HG03469 (cell line): ENCODE measurements around the gene GULP1.
"Not testable (repeated sequence)": the region's sequence is repeated elsewhere in the genome, so short reads cannot be mapped to it uniquely, and the experiment has no call there.

ENCODE experiments used
- ATAC-seq: cut with Tn5 transposase; IDR thresholded peaks from one replicate; pipeline ENCODE4 v1.9.1; 2021; ENCODE audit warnings: mild to moderate bottlenecking, moderate library complexity, moderate number of reproducible peaks; ENCODE audit not compliant: unreplicated experiment

GULP1 gene

DNA sequence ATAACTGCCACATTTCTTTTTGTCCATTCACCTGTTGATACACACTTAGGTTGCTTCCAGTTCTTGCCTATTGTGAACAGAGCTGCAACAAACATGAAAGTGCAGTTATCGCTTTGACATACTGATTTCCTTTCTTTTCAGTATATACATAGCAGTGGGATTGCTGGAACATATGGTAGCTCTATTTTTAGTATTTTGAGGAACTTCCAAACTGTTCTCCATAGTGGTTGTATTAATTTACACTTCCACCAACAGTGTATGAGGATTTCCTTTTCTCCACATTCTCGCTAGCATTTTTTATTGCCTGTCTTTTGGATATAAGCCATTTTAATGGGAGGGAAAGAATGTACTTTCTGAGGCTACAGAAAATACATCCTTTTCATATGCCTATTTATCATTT is 167.4 kb downstream of the GULP1 start:
- ATAC-seq = no peak

DNA sequence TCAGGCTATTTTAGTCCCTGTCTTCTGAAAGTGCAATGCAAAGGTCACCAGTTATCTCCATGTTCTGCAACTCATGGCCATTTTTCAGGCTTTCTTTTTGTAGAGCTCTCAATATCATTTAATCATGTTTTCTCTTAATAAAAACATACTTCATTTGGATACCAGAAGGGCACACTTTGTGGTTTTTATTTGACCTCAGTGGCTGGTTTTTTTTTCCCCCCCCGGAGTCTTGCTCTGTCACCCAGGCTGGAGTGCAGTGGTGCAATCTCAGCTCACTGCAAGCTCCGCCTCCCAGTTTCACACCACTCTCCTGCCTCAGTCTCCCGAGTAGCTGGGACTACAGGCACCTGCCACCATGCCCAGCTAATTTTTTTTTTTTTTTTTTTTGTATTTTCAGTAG is 174.4 kb downstream of the GULP1 start:
- ATAC-seq = not testable (repeated sequence)

DNA sequence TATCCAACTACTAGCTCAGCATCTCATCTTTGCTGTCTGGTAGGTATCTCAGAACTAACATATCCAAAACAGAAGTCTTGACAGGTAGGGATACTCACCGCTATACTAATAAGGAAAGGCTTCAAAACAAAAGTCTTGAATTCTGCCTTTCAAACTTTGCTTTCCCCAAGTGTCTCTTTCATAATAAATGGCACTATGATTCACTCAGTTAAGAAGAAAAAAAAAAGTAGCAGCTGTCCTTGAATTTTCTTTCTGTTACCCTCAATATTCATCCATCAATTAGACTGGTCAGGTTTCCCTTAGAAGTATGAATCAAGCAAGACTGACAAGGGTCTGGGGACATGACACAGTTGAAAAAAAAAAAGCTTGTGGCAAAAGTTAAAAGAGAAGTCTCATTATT is 175.1 kb downstream of the GULP1 start:
- ATAC-seq = no peak

DNA sequence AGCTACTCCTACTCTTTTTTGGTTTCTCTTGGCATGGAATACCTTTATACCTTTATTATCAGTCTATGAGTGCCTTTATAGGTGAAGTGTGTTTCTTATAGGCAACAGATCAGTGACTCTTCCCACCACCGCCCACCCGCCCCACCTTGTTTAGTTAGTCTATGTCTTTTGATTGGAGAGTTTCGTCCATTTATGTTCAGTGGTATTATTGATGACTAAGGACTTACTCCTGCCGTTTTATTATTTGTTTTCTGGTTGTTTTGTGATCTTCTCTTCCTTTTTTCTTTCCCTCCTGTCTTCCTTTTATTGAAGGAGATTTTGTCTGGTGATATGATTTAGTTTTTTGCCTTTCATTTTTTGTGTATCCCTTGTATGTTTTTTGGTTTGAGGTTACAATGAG is 179.5 kb downstream of the GULP1 start:
- no peak for ATAC-seq

DNA sequence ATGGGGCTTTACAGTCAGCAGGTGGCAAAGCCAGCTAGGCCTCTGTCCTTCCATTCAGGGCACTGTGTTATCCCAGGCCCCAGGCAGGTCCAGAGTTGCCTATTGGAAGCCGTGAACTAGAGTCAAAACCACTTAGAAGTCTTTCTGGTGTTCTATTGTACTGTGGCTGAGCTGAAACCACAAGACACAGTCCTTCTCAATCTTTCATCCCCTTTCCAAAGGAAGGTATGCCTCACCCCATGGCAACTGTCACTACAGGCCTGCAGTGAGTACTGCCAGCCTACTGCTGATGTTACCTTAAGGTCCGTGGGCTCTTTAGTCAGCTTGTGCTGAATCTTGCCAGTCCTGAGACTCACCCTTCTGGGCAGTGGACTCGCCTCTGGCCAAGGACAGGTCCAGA is 181.6 kb downstream of the GULP1 start:
- no peak for ATAC-seq

DNA sequence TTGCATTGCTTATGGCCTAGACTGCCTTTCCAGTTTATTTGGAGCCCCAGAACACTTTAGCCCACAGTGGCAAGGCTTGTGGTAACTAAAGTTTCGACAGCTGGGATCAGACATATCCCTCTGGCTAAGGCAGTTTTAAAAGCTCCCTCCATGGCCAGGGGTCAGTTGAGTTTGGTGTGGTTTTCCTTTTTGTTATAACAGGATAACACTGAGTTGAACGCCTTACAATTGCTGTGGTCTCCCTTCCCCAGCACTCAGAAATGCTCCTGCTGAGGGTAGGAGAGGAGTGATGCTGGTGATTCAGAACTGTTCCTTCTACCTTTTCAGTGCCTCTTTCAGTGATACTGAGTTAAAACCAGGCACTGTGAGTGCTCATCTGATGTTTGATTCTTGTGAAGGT is 182.6 kb downstream of the GULP1 start:
- ATAC-seq = no peak

DNA sequence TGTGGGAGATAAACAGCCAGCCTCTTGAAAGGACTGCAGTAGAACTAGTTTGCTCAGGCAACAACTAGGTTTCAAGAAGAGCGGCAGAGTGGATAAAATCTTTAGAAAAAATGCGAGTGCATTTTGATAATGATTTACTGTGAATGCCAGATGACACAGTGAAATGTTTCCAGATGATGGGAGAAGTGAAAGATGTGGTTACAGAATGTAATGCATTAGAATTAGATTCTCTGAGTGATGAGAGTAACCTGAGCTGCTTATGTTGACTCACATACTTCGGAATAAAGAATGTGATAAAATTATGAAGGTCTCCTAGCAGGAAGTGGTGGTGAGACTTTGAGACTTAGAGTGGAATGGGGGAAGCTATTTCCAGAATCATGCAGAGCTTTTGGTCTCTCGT is 184.3 kb downstream of the GULP1 start:
- no peak for ATAC-seq

DNA sequence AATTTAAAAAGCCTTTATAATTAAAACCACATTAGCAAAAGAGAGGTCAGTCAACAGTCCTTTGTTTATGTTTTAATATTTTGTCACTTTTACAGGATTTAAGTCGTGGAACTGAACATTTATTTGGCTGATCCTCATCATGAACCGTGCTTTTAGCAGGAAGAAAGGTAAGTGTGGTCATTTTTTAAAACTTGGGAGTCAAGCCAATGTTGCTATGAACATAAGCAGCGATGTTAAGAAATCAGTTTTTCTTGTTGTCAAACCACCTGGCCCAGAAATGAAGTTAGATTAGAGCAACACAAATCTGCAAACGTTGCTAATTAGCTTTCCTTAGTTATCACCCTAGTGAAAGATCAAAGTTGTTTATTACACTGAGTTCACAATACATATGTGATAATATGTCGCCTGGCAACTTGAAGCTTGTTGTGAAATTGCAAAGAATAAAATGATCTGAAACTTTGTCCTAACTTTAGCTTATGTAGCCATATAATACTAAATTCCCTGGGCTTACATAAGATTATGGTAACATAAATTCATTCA is 186.0 kb downstream of the GULP1 start:
- no peak for ATAC-seq

DNA sequence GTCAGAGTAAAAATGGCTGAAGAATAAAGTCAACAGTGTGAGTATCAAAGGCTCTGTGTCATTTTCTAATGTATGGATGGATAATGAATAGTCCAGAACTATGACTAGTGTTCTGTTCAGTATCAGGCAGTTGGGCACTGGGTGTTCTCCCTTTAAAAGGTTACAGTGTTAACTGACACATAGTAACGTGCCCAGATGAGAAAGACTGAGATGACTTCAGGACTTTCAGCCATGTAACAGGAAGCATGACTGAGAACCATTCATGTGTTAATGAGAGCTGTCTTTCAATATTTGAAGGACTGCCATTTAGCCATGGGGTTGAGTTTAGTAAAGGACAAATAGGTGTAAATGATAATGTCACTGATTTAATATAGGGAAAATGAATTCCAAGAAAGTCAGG is 187.1 kb downstream of the GULP1 start:
- ATAC-seq = peak; percentile 92

DNA sequence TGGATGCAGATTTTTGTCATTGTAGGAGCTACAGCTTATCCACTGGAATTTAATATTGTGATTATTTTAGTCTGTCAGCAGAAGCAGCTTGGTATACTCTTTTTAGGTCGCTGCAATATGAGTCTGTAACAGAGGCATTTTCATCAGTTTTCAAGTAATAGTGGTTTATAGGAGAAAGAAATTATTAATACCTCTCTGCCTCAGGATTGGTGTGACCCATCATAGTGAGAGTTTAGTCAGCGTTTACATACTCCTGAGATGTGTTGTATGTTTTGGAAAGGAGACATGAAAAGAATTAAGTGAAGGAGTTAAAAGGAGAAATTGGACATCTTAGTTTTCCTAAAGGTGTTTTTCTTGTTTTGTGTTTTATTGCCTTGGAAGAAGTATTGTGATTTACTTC is 189.8 kb downstream of the GULP1 start:
- no peak for ATAC-seq

DNA sequence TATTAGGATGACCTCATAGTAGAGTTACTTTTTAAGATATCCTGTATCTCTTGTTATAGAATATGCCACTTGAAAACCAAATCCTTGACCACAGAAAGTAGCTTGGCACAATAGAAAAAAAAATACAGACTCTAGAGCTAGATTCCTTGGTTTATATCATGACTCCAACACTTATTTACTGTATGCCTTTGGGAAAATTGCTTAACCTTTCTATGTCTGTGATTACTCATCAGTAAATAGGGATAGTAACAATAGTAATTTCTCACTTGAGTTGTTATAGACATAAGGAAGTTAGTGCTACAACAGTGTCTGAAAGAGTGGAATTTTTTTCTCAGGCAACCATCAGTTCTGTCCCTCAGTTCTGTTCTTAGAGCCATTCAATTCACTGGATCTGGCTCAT is 193.8 kb downstream of the GULP1 start:
- ATAC-seq = no peak

DNA sequence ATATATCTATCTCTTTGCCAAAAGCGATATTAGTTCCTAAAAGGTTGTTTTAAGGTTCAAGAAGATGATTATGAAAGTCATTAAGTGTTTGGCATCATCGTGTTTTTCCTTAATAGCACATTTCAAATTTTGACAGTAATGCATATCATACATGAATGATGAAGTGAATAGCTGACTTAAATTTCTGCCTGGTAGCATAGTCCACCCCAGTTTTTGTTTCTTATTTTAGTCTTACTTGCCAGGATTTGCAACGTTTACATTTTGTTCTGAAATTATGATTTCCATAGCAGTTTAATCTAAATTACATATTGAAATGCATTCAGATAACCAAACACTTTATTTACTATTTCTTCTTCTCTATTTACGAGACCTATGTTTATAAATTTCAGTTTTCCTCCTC is 201.1 kb downstream of the GULP1 start:
- no peak for ATAC-seq

DNA sequence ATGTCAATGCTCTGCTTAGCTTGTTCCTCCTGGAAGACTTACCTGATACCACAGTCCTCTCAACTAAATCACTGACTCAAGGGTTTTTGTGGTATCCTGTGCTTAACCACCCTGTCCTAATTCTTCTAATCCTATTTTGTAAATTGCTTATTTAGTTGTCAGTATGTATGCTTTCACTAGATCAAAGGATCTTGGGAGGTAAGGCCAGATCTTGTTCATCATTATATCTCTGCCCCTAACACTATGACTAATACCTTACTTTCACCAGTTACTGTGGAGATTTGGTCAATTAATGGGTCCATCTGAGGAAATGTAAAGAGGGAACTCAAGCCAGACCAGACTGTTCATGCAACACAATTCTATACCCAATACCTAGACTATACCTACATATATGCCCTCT is 203.2 kb downstream of the GULP1 start:
- ATAC-seq = no peak

DNA sequence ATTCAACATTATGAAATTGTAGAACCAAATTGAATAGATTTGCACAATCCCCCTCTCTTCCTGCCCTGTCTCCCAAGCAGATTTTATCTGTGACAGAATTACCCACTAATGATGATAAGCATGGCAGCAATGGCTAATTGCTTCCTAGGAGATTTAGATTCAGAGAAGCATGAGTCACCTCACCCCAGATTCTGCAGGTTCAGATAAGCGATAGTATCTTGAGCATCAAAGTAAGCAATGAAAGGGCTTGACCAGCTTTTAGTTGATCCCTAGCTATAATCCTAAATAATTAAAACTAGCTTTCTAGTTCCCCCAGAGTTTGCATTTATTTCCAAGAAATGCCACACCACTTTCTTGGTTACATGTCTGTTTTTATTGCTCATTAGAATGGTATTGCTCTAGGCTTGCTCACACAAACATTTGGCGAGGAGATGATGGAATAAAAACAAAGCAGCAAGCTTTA is 204.3 kb downstream of the GULP1 start:
- no peak for ATAC-seq

DNA sequence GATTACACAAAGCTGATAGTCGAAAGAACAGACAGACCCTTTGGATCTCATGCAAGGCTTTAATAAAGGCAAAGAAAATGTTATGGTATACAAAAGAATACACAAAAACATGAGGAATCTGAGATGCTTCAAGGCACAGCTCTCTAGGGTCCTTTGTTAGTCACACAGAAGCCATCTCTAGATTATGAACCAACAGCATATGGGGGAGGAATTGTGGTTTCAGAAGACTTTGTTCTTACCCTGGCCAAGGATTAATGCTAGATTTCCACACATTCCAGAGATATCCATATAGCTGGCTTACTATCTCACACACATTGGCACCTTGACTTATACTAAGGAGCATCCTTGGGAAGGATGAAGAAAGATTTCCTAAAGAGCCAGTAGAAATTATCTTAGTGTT is 206.1 kb downstream of the GULP1 start:
- ATAC-seq = no peak

DNA sequence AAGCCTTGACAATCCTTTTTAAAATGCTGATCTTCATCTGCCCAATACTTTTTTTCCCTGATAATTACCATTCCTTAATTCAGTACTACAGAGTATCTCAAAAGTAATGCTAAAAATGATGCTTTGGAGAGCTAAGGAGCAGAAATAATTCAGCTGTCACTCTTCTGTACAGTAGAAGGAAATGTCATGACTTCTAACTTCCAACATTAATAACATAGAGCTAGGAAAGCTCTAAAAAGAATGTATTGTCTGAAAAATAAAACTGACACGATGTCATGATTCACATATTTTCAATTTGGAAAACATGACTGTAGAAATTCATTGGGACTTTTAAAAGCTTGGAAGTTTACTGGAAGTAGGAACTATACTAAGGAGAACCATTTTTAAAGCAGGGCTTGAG is 212.3 kb downstream of the GULP1 start:
- no peak for ATAC-seq

DNA sequence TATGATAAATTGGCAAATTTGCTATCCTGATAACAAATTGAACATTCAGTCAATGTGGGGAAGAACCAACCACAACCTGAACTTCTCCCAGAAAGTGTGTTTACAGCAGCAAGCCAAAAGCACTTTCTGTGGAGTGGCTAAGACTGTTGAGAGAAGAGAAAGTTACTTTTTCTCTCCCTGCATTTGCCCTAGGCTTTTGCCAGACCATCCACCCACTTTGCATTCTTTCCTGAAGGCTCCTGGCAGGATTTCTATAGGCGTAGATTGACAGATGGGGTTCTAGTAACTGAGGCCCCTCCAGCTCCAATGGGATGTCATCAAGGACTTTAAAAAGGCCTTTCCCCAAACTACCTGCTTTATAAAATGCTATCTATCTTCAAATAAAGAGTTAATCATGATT is 215.2 kb downstream of the GULP1 start:
- no peak for ATAC-seq

DNA sequence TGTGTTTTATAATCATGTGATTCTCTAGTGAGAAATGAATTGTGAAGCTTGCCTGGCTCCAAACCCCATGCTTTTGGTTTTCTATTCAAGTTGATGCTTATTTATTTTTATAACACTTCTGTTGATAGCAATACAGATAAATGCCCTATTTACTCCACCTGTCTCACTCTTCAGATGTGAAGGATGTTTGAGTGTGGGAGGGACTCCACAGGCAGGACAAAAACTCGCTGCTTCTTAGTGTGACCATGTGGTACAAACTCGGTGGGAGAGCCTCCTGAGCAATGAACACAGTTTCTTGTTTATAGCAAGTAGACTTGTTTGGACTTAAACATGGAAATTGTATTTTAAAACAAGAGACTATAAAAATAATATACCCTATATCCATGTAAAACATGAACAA is 219.7 kb downstream of the GULP1 start:
- no peak for ATAC-seq

DNA sequence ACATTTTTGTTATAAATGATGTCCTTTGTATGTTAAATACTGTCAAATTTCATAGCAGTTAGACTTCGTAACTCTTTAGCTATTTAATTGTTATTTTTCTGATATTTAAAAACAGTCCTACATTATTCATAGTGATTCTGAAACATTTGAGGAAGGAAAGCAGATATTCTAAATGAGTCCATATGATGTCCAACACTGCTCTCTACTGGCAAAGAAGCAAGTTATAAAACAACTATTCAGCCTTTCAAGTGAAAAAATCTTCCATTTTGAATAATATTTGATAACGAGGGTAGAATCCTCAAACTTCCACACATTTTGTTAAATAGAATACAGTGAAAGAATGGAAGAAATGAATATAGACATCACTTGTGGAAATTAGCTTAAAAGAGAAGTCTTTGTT is 220.8 kb downstream of the GULP1 start:
- no peak for ATAC-seq

DNA sequence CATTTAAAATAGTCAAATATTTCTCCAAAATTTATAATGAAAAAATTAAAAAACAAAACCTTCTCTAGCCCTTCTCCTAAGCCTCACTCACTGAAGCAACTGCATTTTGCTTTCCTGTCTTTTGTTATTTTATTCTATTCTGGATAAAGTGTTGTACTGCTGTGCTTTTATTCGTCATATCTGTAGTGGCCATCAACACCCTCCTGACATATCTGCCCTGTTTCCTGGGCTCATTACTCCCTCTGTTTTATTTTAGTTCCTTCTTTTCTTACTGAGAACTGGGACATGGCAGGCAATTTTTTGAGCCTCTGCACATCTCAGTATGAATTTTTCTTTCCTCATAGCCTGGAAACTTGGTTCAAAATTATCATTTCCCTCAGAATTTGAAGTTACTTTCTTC is 224.2 kb downstream of the GULP1 start:
- ATAC-seq = no peak

DNA sequence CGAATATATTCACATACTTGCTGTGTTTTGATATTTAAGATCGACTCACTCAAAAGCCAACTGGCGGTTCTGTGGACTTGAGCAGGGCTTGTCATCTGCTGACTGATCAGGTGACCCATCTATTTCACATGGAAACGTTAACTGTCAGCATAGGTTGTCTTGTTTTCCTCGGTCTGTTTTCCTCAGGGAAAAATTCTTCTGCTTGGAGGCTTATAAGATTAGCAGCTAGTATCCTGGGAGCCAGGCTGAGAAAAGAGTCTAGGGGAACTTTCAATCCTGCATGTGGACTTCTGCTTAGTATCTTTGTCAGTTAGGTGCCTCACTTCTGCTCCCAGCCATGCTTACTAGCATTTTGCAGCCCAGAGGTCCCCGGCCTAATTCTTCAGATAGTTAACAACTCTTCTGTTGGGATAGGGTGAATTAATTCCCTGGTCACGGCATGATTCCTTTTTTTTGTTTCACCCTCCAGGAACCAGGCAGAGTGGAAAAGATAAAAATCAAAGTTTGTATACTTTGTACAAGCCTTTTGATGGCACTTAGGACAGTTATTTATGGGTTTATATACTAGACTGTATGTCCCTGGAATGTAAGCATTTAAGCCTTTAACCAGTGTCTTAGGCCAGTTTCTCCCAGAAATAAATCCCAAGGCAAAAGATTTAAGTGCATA is 226.0 kb downstream of the GULP1 start:
- no peak for ATAC-seq

DNA sequence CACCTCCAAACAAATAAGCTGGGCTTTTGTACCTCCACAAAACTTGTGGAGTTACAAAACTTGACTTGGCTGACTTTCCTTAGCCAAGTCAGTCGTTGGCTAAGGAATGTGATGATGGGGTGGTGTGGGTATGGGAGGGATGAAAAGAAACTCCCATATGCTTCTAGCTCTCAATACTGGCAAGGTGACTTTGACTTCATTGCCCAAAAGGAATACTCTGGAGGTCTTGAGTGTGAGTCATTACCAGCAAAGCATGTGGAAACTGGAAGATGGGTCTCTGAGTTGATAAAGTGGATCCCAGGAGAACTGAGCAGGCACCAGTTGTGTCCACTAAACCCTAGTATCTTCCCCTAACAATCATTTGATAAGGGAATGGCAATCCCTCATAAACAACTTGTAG is 226.7 kb downstream of the GULP1 start:
- no peak for ATAC-seq

DNA sequence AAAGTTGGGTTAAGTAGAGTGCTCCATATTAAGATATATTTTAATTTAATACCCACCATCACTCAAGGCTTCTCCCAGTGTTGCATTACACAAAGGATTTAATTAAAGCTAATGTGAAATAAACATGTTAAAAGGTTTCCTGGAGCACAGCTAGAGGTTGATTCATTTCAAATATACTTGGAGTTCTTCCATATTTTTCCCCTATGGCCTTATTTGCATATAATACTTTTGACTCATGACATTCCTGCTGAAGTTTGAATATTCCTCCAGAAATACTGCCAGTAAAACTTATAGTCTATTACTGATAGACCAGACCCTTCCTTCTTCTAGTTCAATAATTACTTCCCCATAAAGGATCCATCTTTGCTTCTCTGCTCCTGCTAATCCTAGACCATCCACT is 227.5 kb downstream of the GULP1 start:
- ATAC-seq = no peak
